ENCODE measurements around the gene SYT1.
"Not testable (repeated sequence)": the region's sequence is repeated elsewhere in the genome, so short reads cannot be mapped to it uniquely, and the experiment has no call there.

SYT1 gene

GRCh38 chr12:79415321-79415720 lies 550.7 kb downstream of the SYT1 start:
- no peak for DNase-seq

DNA sequence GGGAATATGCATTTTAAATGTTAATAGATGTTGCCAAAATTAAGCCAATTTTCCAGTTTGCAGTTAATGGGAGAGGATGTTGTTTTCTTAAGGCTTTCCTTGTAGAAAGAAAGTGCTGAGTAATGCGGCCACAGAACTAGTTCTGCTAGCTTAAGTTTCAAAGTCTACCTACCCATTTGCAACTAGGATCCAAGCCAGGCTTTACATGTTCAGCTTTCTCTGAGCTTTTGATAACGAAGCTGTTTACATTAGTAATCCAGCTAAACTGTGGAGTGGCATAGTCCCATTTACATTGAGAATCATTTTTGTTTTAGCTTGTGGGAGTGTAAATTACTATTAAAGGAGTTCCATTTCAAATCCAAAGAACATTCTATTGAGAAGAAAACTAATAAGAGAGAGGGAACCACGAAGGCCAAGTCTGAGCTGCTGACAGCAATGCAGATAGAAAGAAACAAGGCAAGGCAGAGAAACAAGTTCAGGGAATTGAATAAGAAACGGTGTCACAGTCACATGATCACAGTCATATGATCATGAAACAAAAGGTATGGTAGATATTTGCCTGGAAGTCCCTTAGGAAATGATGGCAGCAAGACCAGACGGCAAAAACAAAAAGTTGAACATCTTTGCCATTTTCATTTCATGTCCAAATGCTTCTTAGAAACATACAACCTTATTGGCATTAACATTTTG lies 551.3 kb downstream of the SYT1 start:
- no peak for DNase-seq

- no peak for DNase-seq
Measured at GRCh38 chr12:79420146-79420618, 555.6 kb downstream of the SYT1 start.

DNA sequence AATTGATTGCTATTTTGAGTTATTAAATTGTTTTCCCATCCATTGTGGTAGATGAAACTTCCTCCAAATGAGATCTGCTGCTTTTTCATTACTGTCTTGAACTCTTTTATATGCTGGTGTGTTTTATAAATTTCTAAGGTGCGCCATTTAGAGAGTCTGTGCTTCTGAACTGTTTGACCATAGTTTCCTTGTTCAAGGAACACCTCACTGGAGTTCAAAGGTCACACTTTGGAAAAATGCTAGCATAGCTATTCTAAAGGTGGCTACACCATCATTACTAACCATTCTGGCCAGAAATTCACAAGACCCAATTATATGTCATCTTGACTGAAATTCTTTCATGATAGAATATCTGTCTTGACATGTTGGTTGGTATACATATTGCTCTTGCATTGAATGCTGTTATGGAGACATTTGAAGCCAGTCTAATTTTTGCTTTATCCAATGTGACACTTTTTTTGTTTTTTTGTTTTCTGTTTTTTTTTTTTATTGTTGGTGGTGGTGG lies 556.7 kb downstream of the SYT1 start:
- no peak for DNase-seq

DNA sequence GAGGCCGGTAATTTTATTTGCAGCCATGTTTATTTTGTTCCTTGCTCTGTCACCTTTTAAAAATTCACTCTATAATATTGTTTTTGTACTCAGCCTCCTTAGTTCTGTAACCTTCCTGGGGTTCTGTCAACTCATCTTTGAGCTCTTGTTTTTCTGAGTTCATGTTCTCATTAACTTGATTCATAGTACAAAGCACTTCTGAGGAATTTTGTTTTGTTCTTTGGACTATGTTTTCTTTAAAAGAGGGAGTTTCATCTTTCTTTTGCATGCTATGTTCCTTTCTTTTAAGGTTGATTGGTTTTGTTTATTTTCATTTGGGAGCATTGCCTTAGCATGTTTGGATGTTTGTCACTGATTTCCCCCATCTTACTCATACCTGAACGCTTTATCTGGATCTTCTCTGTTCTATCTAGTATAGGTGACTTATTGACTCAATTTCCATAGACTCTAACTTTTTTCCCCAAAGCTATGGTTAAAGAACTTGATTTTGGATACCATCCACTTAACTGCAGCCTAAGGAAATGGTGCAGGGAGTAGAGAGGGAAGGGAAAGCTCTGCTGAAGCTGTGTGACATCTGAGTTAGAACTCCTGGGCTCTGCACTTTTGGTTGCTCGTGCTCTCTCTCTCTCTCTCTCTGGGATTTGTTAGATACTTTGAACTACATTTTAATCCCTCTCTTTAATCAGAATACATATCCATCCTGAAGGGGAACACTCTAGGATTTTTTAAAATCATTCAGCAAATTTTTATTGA lies 557.7 kb downstream of the SYT1 start:
- no peak for DNase-seq

DNA sequence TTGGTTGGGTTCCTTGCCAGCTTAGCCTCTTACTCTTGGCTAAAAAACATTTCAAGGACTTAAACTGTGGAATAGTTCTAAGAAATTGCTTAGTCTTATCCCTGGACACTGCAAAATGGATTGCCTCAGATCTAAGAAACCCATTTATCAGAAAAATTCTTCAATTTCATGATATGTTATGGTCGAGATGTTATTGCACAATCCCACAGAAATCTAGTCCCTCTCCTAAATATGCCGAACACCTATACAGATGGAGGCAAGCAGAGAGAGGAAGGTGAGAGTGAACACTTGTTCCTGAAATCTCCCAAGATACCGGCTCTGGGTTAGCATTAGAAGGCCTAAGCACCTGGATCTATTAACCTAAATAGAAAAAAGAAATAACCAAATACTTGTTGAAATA lies 559.0 kb downstream of the SYT1 start:
- no peak for DNase-seq

- DNase-seq = no peak
Measured at GRCh38 chr12:79424109-79424721, 559.6 kb downstream of the SYT1 start.

DNA sequence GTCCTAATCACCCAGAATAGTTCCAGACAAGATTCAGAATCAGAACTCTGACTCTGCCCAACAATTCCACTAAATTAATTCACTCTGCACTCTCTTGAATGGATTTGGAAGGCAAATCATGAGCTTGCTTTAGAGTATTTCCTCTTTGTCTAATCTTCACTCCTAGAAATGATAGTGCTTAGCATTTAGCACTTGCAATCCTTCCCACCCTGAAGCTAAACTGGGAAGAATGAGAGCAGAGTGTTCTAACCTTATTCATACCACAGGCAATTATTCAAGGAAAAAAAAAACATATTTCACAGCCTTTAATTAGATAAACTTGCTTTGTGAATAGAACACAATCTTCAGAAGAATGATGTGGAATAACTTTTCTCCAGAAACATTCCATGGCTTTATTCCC lies 561.5 kb downstream of the SYT1 start:
- DNase-seq = no peak

DNA sequence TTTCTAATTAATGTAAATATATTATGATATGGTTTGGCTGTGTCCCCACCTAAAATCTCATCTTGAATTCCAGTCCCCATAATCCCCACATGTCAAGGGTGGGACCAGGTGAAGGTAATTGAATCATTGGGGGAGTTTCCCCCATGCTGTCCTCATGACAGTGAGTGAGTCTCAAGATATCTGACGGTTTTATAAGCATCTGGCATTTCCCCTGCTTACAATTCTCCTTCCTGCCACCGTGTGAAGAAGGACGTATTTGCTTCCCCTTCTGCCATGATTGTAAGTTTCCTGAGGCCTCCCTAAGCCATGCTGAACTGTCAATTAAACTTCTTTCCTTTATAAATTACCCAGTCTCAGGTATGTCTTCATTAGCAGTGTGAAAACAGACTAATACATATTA lies 562.2 kb downstream of the SYT1 start:
- DNase-seq = not testable (repeated sequence)

GRCh38 chr12:79433465-79434072 lies 569.0 kb downstream of the SYT1 start:
- no peak for DNase-seq

DNA sequence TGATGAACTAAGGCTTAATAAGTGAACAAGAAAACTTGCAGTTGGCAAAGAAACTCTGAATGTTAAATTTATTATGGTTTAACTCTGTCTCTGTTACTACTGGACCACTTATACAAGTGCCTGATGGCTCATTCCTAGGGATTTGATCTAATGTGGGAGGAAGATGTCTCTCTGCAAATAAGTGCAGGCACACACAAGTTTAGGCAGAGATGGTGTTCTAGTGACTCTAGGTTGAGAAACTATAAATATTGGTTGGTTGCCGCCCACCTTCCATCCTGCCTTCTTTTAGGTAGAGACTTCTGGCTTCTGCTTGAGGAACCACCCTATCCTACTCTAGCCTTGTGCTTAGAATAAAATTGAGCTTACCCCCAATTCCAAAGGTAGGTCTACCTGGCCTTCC lies 570.0 kb downstream of the SYT1 start:
- no peak for DNase-seq

DNA sequence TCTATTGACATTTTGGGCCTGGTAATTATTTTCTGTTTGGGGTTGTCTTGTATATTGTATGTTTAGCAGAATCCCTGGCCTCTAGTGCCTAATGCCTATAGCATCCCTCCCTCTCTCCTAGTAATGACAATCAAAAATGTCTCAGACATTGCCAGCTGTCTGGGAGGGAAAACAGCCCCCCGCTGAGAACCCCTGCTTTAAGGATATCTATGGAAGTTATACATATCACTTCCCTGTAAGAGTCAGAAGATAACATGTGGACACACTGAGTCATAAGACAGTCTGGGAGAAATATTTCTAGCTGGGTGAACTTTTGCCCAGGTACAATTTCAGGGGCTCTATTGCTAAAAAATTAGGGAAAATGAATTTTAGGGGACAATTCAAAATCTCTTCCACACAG lies 571.2 kb downstream of the SYT1 start:
- no peak for DNase-seq

DNA sequence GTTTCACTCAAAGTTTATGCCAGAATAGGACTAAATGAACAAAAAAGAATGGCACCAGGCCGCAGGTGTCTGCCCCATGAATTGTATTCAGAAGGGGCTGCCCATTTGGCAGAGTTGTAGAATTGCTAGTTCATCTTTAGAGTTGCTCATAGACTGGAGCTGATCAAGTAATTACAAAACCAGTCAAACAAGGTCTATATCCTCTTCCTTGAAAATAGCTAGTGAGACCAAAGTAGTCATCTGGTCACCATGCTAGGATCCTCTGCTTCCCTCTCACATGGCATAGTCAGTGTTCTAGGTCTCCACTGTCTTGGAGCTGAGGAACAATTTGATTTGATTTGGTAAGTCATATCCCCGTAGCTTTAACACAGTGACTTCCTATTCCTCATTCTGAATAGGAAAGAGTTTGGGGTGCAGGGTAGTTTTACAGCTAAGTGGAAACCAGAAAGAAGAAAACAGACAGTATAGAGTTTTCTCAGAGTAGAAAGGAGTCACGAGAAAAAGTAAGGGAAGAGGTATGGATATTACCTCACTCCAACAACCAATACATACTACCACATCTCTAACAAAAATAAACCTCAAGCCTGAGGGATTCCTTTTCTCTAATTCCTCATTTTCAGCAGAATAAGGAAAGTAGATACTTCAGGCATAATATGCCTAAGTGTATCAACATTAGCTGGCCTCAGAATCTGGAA lies 574.1 kb downstream of the SYT1 start:
- no peak for DNase-seq

DNA sequence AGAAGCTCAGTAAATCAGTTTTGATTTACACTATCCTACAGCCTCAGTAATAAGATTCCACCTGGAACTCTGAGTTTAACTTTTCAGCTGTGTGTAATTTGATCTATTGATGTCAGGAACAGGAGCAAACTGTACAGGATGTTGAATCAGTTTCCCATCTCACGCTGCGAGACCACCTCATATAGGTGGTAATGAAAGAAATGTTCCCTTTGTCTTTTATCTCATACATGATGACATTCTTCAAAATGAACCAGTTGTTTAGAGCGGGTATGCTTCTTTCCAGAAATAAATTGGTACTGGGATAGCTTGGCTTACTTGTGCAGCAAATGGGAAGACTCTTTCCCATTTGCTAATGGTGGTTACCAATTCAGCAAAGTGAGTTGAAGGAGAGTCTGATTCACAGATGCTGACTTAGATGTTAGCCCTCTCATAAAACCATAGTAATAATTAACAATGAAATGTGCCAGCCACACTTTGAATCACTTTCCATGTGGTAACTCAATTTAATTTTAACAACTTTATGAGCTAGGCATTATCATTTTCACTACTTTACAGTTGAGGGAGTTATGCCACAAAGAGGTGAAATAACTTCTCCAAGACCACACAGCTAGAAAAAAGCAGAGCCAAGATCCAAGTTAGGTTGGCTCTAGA lies 574.7 kb downstream of the SYT1 start:
- DNase-seq = no peak

- no peak for DNase-seq
Measured at GRCh38 chr12:79441534-79441933, 577.0 kb downstream of the SYT1 start.

DNA sequence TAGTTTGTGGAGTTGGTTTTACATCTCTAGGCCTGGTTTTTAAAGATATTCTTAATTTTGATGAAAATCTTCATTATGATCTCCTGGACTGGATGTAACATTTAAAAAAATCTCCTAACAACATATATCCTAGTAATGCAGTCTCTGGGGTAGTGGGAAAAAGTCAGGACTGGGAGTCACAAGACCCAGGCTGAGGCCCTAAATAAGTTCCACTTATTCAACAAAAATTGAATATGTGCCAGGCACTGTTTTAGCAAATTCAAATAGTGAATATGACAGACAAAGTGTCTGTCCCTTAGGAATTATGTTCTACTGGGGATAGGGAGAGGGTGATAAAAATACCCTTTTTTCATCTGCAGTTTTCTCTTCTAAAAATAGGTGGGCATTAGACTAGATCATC lies 577.8 kb downstream of the SYT1 start:
- no peak for DNase-seq

GRCh38 chr12:79444089-79444488 lies 579.5 kb downstream of the SYT1 start:
- DNase-seq = no peak

- DNase-seq = no peak
Measured at GRCh38 chr12:79448816-79449215, 584.2 kb downstream of the SYT1 start.

DNA sequence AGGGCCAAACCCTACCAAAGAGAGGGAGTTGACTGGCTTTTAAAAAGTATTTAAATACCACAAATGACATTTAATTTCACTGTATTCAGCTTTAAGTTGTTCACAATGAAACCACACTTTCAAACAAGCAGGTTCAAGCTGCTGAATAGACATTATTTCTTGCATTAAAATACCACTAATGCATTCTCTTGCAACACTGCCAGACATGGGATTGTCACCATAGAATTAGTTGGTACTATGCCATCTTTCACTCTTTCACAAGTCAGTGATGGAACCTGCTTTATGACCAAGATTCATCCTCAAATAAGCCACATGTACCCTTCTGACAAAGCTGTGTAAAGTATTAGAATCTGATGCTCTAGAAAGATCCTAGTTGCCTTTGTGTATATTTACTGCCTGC lies 586.8 kb downstream of the SYT1 start:
- DNase-seq = peak; percentile 10

DNA sequence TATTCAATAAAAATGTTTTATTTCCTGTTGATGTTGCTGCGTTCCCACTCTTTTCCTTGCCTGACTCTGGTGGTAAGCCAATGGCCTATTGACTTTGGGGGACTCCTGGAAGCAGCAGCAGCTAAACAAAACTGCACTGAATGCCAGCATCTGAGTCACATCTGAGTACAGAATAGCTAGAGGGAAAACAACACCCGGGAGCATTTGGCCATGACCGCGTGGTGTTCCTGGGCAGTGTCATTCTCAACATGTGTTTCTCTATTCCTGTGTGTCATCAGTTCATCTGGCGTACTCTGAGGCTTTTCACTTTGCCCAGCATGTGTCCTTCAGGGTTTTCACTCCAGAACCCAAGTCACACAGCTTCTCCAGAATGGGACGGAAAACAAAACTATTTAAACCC lies 587.4 kb downstream of the SYT1 start:
- peak; percentile 79 for DNase-seq

DNA sequence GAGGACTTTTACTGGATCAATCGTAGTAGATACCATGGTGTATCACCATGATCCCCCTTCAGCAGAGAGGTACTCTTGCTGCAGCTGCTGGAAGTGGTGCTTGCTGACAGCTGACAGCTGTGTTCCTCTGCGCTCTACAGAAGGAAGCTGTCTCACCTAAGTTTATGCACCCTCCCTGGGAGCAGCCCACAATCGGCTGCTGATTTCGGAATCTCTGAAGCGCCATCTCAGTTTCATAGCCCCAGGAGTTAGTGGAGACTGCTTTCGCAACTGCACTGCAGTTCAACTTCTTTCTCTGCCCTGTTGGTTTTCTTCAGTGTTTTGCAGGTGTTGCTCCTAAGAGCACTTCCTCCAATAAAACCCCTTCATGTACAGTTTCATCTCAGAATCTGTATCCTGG lies 588.3 kb downstream of the SYT1 start:
- DNase-seq = no peak

GRCh38 chr12:79453820-79454219 lies 589.2 kb downstream of the SYT1 start:
- no peak for DNase-seq

Data from NCI-H1694 (cell line).